Gastrocnemius medialis (tissue), 4 donors: Measurements from ENCODE around the gene BST2. TPM values are rescaled to one million over a fixed set of nuclear protein-coding genes. Genes with fewer than 3 reads are reported as not detected.

Source experiments
- ATAC-seq, 2 donors: fragments of 150-250 bp; one replicate each; pipeline ENCODE4 v1.9.1; 2016
- DNase-seq, 2 donors: peaks; one replicate each; pipeline ENCODE4 v3.0.0-alpha.2; 2019
- H3K27ac ChIP-seq, 4 donors: fragments of 200-600 bp; sonication (generic); 1 replicate in 1 of 4; 2 replicates in 3 of 4; pipeline ENCODE4 v1.5.1; 2016 to 2018; ENCODE audit warnings: mild to moderate bottlenecking in 2 of 4, moderate library complexity in 1 of 4
- H3K27me3 ChIP-seq, 3 donors: fragments of 200-600 bp; sonication (generic) in 2 of 3; 1 replicate in 1 of 3; 2 replicates in 2 of 3; pipeline versions ENCODE4 v1.5.1 to v1.6.0; 2016 to 2019; ENCODE audit warnings: mild to moderate bottlenecking in 1 of 3, moderate library complexity in 1 of 3
- H3K36me3 ChIP-seq, 2 donors: fragments of 200-600 bp; sonication (generic) in 1 of 2; one replicate each; pipeline ENCODE4 v1.5.1; 2017 to 2018
- H3K4me1 ChIP-seq, 2 donors: fragments of 200-600 bp; sonication (generic) in 1 of 2; one replicate each; pipeline ENCODE4 v1.5.1; 2016 to 2017; ENCODE audit warnings: mild to moderate bottlenecking in 2 of 2
- H3K4me3 ChIP-seq, 4 donors: fragments of 200-600 bp; sonication (generic) in 3 of 4; 1 replicate in 1 of 4; 2 replicates in 3 of 4; pipeline ENCODE4 v1.5.1; 2016 to 2019; ENCODE audit warnings: mild to moderate bottlenecking in 2 of 4
- H3K9me3 ChIP-seq, 3 donors: fragments of 200-600 bp; sonication (generic) in 2 of 3; 1 replicate in 1 of 3; 2 replicates in 2 of 3; pipeline ENCODE4 v1.5.1; 2016 to 2019
- POLR2A ChIP-seq, 2 donors: fragments of 450-650 bp; IDR thresholded peaks; one replicate each; pipeline ENCODE4 v1.6.1; 2017; ENCODE audit warnings: antibody characterized with exemption in 2 of 2, mild to moderate bottlenecking in 2 of 2, moderate library complexity in 2 of 2
- in situ Hi-C, 4 donors: fragments of 200-750 bp; cut with MboI; loops; one replicate each; pipeline versions ENCODE4 v1.15.0 to v1.8.0; 2017; ENCODE audit warnings: low sequenced_read_pairs in 4 of 4
- intact Hi-C: fragments of 100-400 bp; cut with DNase I; formaldehyde crosslinking; loops from one replicate; pipeline ENCODE4 v1.15.1; 2023; ENCODE audit warnings: low total_unique reads
- total RNA-seq, 4 donors: library from RNA; depleted of rRNA; stranded (reverse); fragments of >200 nt; gene quantifications; one replicate each; pipeline versions ENCODE4 v1.1.0 to v1.2.3, GENCODE V29; 2016
- TF ChIP-seq, protein P1 (sequence below), 5 experiments: fragments of 450-650 bp in 3 of 5; fragments of 200-600 bp in 2 of 5; sonication (generic) in 2 of 5; IDR thresholded peaks in 4 of 5; conservative IDR thresholded peaks in 1 of 5; 1 replicate in 4 of 5; 2 replicates in 1 of 5; pipeline ENCODE4 v1.5.1; 2016 to 2019; ENCODE audit warnings: antibody characterized with exemption in 5 of 5, mild to moderate bottlenecking in 3 of 5, moderate library complexity in 3 of 5

The BST2 gene
- total RNA-seq, 4 donors from 2014 or later = 19.0 to 28.2 (median 23.1) TPM

DNA sequence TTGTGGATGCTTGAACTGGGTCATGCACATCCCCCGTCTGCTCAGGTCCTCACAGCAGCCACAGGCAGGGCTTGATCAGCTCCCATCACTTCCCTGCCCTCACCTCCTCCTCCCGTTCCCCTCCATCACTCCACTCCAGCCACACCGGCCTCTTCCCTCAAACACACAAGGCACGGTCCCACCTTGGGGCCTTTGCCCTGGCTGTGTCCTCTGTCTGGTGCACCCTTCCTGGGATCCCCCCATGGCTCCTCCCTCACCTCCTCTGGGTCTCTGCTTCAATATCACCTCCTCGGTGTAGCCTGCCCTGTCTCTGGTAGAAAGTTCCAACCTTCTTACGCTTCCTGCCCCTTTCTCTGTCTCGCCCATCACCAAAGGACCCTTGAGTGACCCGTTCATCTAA is 52.0 kb downstream of the BST2 start:
- H3K27ac ChIP-seq = peak overlapping the region in 1 of 4 donors; percentile 18
- no peak for ATAC-seq
- peaks cover 0 to 6% (median 0%) of the 10 kb centered on the region in 3 donors for H3K27me3 ChIP-seq
- no peak for TF ChIP-seq POLR2A (IDR thresholded peaks at IDR 0.05)
- TF ChIP-seq, protein P1, sequence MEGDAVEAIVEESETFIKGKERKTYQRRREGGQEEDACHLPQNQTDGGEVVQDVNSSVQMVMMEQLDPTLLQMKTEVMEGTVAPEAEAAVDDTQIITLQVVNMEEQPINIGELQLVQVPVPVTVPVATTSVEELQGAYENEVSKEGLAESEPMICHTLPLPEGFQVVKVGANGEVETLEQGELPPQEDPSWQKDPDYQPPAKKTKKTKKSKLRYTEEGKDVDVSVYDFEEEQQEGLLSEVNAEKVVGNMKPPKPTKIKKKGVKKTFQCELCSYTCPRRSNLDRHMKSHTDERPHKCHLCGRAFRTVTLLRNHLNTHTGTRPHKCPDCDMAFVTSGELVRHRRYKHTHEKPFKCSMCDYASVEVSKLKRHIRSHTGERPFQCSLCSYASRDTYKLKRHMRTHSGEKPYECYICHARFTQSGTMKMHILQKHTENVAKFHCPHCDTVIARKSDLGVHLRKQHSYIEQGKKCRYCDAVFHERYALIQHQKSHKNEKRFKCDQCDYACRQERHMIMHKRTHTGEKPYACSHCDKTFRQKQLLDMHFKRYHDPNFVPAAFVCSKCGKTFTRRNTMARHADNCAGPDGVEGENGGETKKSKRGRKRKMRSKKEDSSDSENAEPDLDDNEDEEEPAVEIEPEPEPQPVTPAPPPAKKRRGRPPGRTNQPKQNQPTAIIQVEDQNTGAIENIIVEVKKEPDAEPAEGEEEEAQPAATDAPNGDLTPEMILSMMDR (IDR thresholded peaks at IDR 0.05 in 4 of 5, conservative IDR thresholded peaks at IDR 0.05 in 1 of 5) = no peak
- peaks cover 5 to 12% of the 10 kb centered on the region in 2 donors for H3K4me1 ChIP-seq
- H3K36me3 ChIP-seq = no peaks in the 10 kb centered on the region
- in situ Hi-C loops (no loop called here), intact Hi-C loops (no loop called here)
- H3K4me3 ChIP-seq = no peak overlapping the region
- DNase-seq = no peak
- H3K9me3 ChIP-seq = no peaks in the 10 kb centered on the region

Other genes with a start within 250 kb of the BST2 start
- 10 to 100 TPM; 14.1 to 39.9 (median 22.3) TPM for gene USE1, start 190.3 kb downstream of the BST2 start, total RNA-seq
- 1 to 10 TPM; 3.3 to 5.8 (median 4.5) TPM for gene OCEL1, start 179.4 kb downstream of the BST2 start, total RNA-seq
- 10 to 100 TPM; 64.9 to 95.8 (median 72.0) TPM for gene NR2F6, start 159.7 kb downstream of the BST2 start, total RNA-seq
- 1 to 10 TPM; 2.6 to 7.1 (median 4.1) TPM for gene USHBP1, start 140.9 kb downstream of the BST2 start, total RNA-seq
- gene BABAM1, start 138.2 kb downstream of the BST2 start, total RNA-seq = 100 to 1,000 TPM in 2 of 4 donors, 10 to 100 TPM in 2; 86.3 to 120 (median 99.4) TPM
- 1 to 10 TPM in 1 of 4 donors, under 1 TPM in 1, not detected in 2; 0.11 to 1.4 TPM for gene ANKLE1, start 123.7 kb downstream of the BST2 start, total RNA-seq
- gene ABHD8, start 102.2 kb downstream of the BST2 start, total RNA-seq = 10 to 100 TPM; 12.2 to 25.0 (median 19.8) TPM
- 100 to 1,000 TPM; 145 to 369 (median 249) TPM for gene MRPL34, start 99.8 kb downstream of the BST2 start, total RNA-seq
- 10 to 100 TPM; 18.7 to 40.0 (median 27.0) TPM for gene DDA1, start 96.1 kb downstream of the BST2 start, total RNA-seq
- 10 to 100 TPM in 2 of 4 donors, 1 to 10 TPM in 2; 6.2 to 24.5 (median 9.9) TPM for gene ANO8, start 70.8 kb downstream of the BST2 start, total RNA-seq
- 10 to 100 TPM in 3 of 4 donors, 1 to 10 TPM in 1; 6.7 to 21.3 (median 11.1) TPM for gene GTPBP3, start 68.1 kb downstream of the BST2 start, total RNA-seq
- 10 to 100 TPM; 11.5 to 45.1 (median 18.8) TPM for gene PLVAP, start 28.3 kb downstream of the BST2 start, total RNA-seq
- gene CCDC194, start 11.4 kb downstream of the BST2 start, total RNA-seq = not detected
- 10 to 100 TPM; 35.8 to 62.7 (median 52.3) TPM for gene MVB12A, start 14.4 kb upstream of the BST2 start, total RNA-seq
- not detected for gene TMEM221, start 43.0 kb upstream of the BST2 start, total RNA-seq
- gene NXNL1, start 55.3 kb upstream of the BST2 start, total RNA-seq = not detected
- 10 to 100 TPM; 20.7 to 53.8 (median 43.7) TPM for gene SLC27A1, start 64.9 kb upstream of the BST2 start, total RNA-seq
- gene PGLS, start 106.0 kb upstream of the BST2 start, total RNA-seq = 10 to 100 TPM; 22.1 to 25.1 (median 23.4) TPM
- gene COLGALT1, start 150.0 kb upstream of the BST2 start, total RNA-seq = 10 to 100 TPM; 16.6 to 33.2 (median 27.5) TPM